Stimulated activated CD8-positive, alpha-beta memory T cell treated with anti-CD3 and anti-CD28 coated beads, Interleukin-4, amount 100 ng/mL, for 4 hours (primary cell): ENCODE data around the gene TEPSIN.

Experiments used
- DNase-seq, 2 donors: peaks; one replicate each; pipeline ENCODE4 v3.0.0-alpha.2; 2020; ENCODE audit warnings: low read depth in 2 of 2, low spot score in 1 of 2

The TEPSIN gene

GRCh38 chr17:81222620-81222905, 16.3 kb downstream of the TEPSIN start:
- DNase-seq, result no peak

GRCh38 chr17:81221842-81222619, 16.8 kb downstream of the TEPSIN start:
- no peak for DNase-seq

GRCh38 chr17:81221371-81221841, 17.4 kb downstream of the TEPSIN start:
- DNase-seq, result no peak

GRCh38 chr17:81219476-81220180, 19.2 kb downstream of the TEPSIN start:
- no peak for DNase-seq

GRCh38 chr17:81218991-81219390, 19.9 kb downstream of the TEPSIN start:
- no peak for DNase-seq

GRCh38 chr17:81218459-81218858, 20.4 kb downstream of the TEPSIN start:
- DNase-seq, result no peak

GRCh38 chr17:81217491-81217890, 21.4 kb downstream of the TEPSIN start:
- no peak for DNase-seq

- DNase-seq, result no peak
These were observed 24.9 kb downstream of the TEPSIN start for GRCh38 chr17:81213978-81214377.

- DNase-seq, result no peak
These were observed 26.5 kb downstream of the TEPSIN start for GRCh38 chr17:81212365-81212764.

- DNase-seq, result no peak
These were observed 28.0 kb downstream of the TEPSIN start for GRCh38 chr17:81210868-81211267.

GRCh38 chr17:81210466-81210865, 28.4 kb downstream of the TEPSIN start:
- no peak for DNase-seq

GRCh38 chr17:81209141-81209540, 29.7 kb downstream of the TEPSIN start:
- DNase-seq, result no peak

GRCh38 chr17:81208651-81209050, 30.2 kb downstream of the TEPSIN start:
- DNase-seq, result no peak

GRCh38 chr17:81207610-81208581, 31.0 kb downstream of the TEPSIN start:
- DNase-seq, result no peak

- no peak for DNase-seq
These were observed 32.2 kb downstream of the TEPSIN start for GRCh38 chr17:81206657-81207056.

GRCh38 chr17:81206166-81206565, 32.7 kb downstream of the TEPSIN start:
- DNase-seq, result no peak

- DNase-seq, result no peak
These were observed 34.3 kb downstream of the TEPSIN start for GRCh38 chr17:81204578-81204977.

- DNase-seq, result no peak
These were observed 35.7 kb downstream of the TEPSIN start for GRCh38 chr17:81203136-81203535.

GRCh38 chr17:81202318-81202717, 36.5 kb downstream of the TEPSIN start:
- DNase-seq, result no peak

GRCh38 chr17:81200695-81201580, 37.9 kb downstream of the TEPSIN start:
- no peak for DNase-seq

- DNase-seq, result no peak
These were observed 38.7 kb downstream of the TEPSIN start for GRCh38 chr17:81200201-81200600.
